ENCODE results near the gene ELAVL4. TPM values are rescaled to one million over a fixed set of nuclear protein-coding genes. Genes with fewer than 3 reads are reported as not detected.
A peak's percentile ranks its signal among the peaks of the same experiment; 100 is the strongest.

ELAVL4 gene
- total and polyA plus RNA-seq, 2 donors (not counting 1 experiment from before 2014, with no cell fraction given): not detected

DNA sequence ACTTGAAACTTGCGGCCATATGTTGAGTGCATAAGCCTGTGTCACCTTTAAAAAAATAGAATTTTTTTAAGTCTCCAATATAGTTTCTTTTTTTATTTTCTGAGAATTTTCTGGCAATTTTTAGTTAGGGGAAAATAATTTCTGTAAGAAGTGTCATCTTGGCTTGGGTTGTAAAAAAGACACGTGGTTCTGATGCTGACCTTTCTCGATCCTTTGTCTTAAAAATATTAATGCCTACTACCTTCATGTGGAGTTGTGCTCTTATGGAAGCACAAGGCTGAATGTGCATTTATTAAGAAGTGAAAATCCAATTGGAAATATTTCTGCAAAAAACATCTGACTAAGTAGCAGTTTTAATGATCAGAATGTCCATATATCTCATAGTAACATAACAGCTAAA lies 3.5 kb downstream of the ELAVL4 start:
- Histone ChIP-seq H3K27me3 (ENCODE audit: control insufficient read depth, insufficient read depth, low read length) (peaks cover 3% of the 10 kb centered on the region), H3K27ac (ENCODE audit: insufficient read depth, low read length) (no peak overlapping the region), H3K4me1 (ENCODE audit: control insufficient read depth, extremely low read depth, insufficient read depth, low read length) (no peaks in the 10 kb centered on the region), H4K20me1 (ENCODE audit: control insufficient read depth, extremely low read depth, insufficient read depth, low read length) (no peaks in the 10 kb centered on the region), H3K9me3 (ENCODE audit: control insufficient read depth, insufficient read depth, low read depth, low read length) (no peaks in the 10 kb centered on the region), H3K36me3 (ENCODE audit: control insufficient read depth, insufficient read depth, low read length) (no peaks in the 10 kb centered on the region), H3K4me2 (ENCODE audit: extremely low read depth, insufficient read depth, low read length) (no peak overlapping the region), H3K79me2 (ENCODE audit: control insufficient read depth, insufficient read depth, low read length) (no peaks in the 10 kb centered on the region), H2AFZ (ENCODE audit: low read length) (no peak overlapping the region), H3K4me3 (replicated peaks in 1 of 4; ENCODE audit: control extremely low read depth in 1 of 4, insufficient read depth in 1 of 4, low read depth in 3 of 4, low read length in 4 of 4) (no peak overlapping the region), H3K9ac (ENCODE audit: insufficient read depth, low read length) (no peak overlapping the region)
- no peak for TF ChIP-seq EZH2 (IDR thresholded peaks at IDR 0.05; ENCODE audit: low read length, missing control alignments)
- TF ChIP-seq, protein P1, sequence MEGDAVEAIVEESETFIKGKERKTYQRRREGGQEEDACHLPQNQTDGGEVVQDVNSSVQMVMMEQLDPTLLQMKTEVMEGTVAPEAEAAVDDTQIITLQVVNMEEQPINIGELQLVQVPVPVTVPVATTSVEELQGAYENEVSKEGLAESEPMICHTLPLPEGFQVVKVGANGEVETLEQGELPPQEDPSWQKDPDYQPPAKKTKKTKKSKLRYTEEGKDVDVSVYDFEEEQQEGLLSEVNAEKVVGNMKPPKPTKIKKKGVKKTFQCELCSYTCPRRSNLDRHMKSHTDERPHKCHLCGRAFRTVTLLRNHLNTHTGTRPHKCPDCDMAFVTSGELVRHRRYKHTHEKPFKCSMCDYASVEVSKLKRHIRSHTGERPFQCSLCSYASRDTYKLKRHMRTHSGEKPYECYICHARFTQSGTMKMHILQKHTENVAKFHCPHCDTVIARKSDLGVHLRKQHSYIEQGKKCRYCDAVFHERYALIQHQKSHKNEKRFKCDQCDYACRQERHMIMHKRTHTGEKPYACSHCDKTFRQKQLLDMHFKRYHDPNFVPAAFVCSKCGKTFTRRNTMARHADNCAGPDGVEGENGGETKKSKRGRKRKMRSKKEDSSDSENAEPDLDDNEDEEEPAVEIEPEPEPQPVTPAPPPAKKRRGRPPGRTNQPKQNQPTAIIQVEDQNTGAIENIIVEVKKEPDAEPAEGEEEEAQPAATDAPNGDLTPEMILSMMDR (conservative IDR thresholded peaks at IDR 0.05 in 1 of 2, IDR thresholded peaks at IDR 0.05 in 1 of 2; ENCODE audit: low read depth in 1 of 2, low read length in 2 of 2): no peak
- no peak for DNase-seq (ENCODE audit: low read depth in 2 of 2)

- H3K36me3 ChIP-seq (ENCODE audit: control insufficient read depth, insufficient read depth, low read length): no peaks in the 10 kb centered on the region
- TF ChIP-seq, protein P1 (conservative IDR thresholded peaks at IDR 0.05 in 1 of 2, IDR thresholded peaks at IDR 0.05 in 1 of 2; ENCODE audit: low read depth in 1 of 2, low read length in 2 of 2): no peak
- no peak for TF ChIP-seq EZH2 (IDR thresholded peaks at IDR 0.05; ENCODE audit: low read length, missing control alignments)
- H3K9me3 ChIP-seq (ENCODE audit: control insufficient read depth, insufficient read depth, low read depth, low read length): no peaks in the 10 kb centered on the region
- no peak overlapping the region for H2AFZ ChIP-seq (ENCODE audit: low read length)
- H3K4me3 ChIP-seq (replicated peaks in 1 of 4; ENCODE audit: control extremely low read depth in 1 of 4, insufficient read depth in 1 of 4, low read depth in 3 of 4, low read length in 4 of 4): no peak overlapping the region
- H4K20me1 ChIP-seq (ENCODE audit: control insufficient read depth, extremely low read depth, insufficient read depth, low read length): no peaks in the 10 kb centered on the region
- no peak overlapping the region for H3K27ac ChIP-seq (ENCODE audit: insufficient read depth, low read length)
- no peak overlapping the region for H3K9ac ChIP-seq (ENCODE audit: insufficient read depth, low read length)
- no peaks in the 10 kb centered on the region for H3K27me3 ChIP-seq (ENCODE audit: control insufficient read depth, insufficient read depth, low read length)
- DNase-seq (ENCODE audit: low read depth in 2 of 2): no peak
- H3K4me2 ChIP-seq (ENCODE audit: extremely low read depth, insufficient read depth, low read length): no peak overlapping the region
- H3K4me1 ChIP-seq (ENCODE audit: control insufficient read depth, extremely low read depth, insufficient read depth, low read length): no peaks in the 10 kb centered on the region
- no peaks in the 10 kb centered on the region for H3K79me2 ChIP-seq (ENCODE audit: control insufficient read depth, insufficient read depth, low read length)
Measured at GRCh38 chr1:50123071-50123470, 14.4 kb downstream of the ELAVL4 start.

- DNase-seq (ENCODE audit: low read depth in 2 of 2): peak; percentile 1 to 6
- no peak for TF ChIP-seq EZH2 (IDR thresholded peaks at IDR 0.05; ENCODE audit: low read length, missing control alignments)
- no peak overlapping the region for H3K9ac ChIP-seq (ENCODE audit: insufficient read depth, low read length)
- no peaks in the 10 kb centered on the region for H4K20me1 ChIP-seq (ENCODE audit: control insufficient read depth, extremely low read depth, insufficient read depth, low read length)
- no peak overlapping the region for H3K4me2 ChIP-seq (ENCODE audit: extremely low read depth, insufficient read depth, low read length)
- no peaks in the 10 kb centered on the region for H3K9me3 ChIP-seq (ENCODE audit: control insufficient read depth, insufficient read depth, low read depth, low read length)
- no peaks in the 10 kb centered on the region for H3K4me1 ChIP-seq (ENCODE audit: control insufficient read depth, extremely low read depth, insufficient read depth, low read length)
- H3K4me3 ChIP-seq (replicated peaks in 1 of 4; ENCODE audit: control extremely low read depth in 1 of 4, insufficient read depth in 1 of 4, low read depth in 3 of 4, low read length in 4 of 4): no peak overlapping the region
- no peaks in the 10 kb centered on the region for H3K36me3 ChIP-seq (ENCODE audit: control insufficient read depth, insufficient read depth, low read length)
- no peaks in the 10 kb centered on the region for H3K27me3 ChIP-seq (ENCODE audit: control insufficient read depth, insufficient read depth, low read length)
- no peak overlapping the region for H3K27ac ChIP-seq (ENCODE audit: insufficient read depth, low read length)
- H2AFZ ChIP-seq (ENCODE audit: low read length): no peak overlapping the region
- no peaks in the 10 kb centered on the region for H3K79me2 ChIP-seq (ENCODE audit: control insufficient read depth, insufficient read depth, low read length)
Measured at GRCh38 chr1:50126927-50127715, 18.4 kb downstream of the ELAVL4 start.
